H1 (cell line): ENCODE results near the gene ADIPOQ. TPM values are rescaled to one million over a fixed set of nuclear protein-coding genes. Genes with fewer than 3 reads are reported as not detected.

ENCODE experiments used
- CTCF ChIA-PET: fragments of 300-600 bp; sonication (Branson Sonifier 250); formaldehyde crosslinking; loops from one replicate; lab custom pipeline; 2021; ENCODE audit not compliant: partially characterized antibody; lab: Charles Lee
- POLR2A ChIA-PET: fragments of 300-600 bp; sonication (Branson Sonifier 250); formaldehyde crosslinking; loops from one replicate; lab custom pipeline; 2021; ENCODE audit warnings: inconsistent platforms; ENCODE audit not compliant: partially characterized antibody; lab: Charles Lee
- DNase-seq, 2 experiments: peaks; one replicate each; pipeline versions ENCODE4 v3.0.0 to v3.0.0-alpha.2; 2010 to 2022; ENCODE audit warnings: low spot score in 2 of 2, low read depth in 1 of 2, mixed read lengths in 1 of 2
- FAIRE-seq: peaks from 2 replicates; lab custom pipeline; 2011; peaks lifted over from hg19 to GRCh38; lab: Jason Lieb, UNC
- H2AFZ ChIP-seq: 2 replicates; pipeline ENCODE4 v1.8.1; 2012; ENCODE audit warnings: low read length, inconsistent platforms
- H2AK5ac ChIP-seq: 2 replicates; pipeline ENCODE4 v1.6.1; 2013; ENCODE audit warnings: low read depth, low read length
- H2BK120ac ChIP-seq: replicated peaks from 2 replicates; pipeline ENCODE3; 2013; ENCODE audit warnings: low read depth, low read length, inconsistent platforms
- H2BK12ac ChIP-seq: 2 replicates; pipeline ENCODE4 v1.6.1; 2013; ENCODE audit warnings: low read depth, low read length
- H2BK15ac ChIP-seq: 2 replicates; pipeline ENCODE4 v1.6.1; 2013; ENCODE audit warnings: low read length
- H2BK20ac ChIP-seq: 2 replicates; pipeline ENCODE4 v1.6.1; 2013; ENCODE audit warnings: low read length
- H2BK5ac ChIP-seq: 2 replicates; pipeline ENCODE4 v1.6.1; 2013; ENCODE audit warnings: low read depth, low read length
- H3K14ac ChIP-seq: 2 replicates; pipeline ENCODE4 v1.6.1; 2013; ENCODE audit warnings: inconsistent platforms; ENCODE audit not compliant: insufficient read length
- H3K18ac ChIP-seq: 2 replicates; pipeline ENCODE4 v1.6.1; 2013; ENCODE audit warnings: low read length; ENCODE audit errors: extremely low read depth
- H3K23ac ChIP-seq: 2 replicates; pipeline ENCODE4 v1.6.1; 2013; ENCODE audit warnings: inconsistent platforms; ENCODE audit not compliant: insufficient read length
- H3K23me2 ChIP-seq: 2 replicates; pipeline ENCODE4 v1.6.1; 2013; ENCODE audit warnings: low read depth, low read length
- H3K27ac ChIP-seq: 2 replicates; pipeline ENCODE4 v1.6.1; 2011; ENCODE audit warnings: low read depth, low read length, inconsistent platforms
- H3K27me3 ChIP-seq, 4 experiments: replicated peaks in 1 of 4; 1 replicate in 1 of 4; 2 replicates in 3 of 4; pipeline versions ENCODE4 v1.6.1 to v1.8.1; 2011 to 2013; ENCODE audit warnings: low read length in 3 of 4, mild to moderate bottlenecking in 3 of 4, inconsistent platforms in 2 of 4, mixed read lengths in 2 of 4, moderate library complexity in 1 of 4; ENCODE audit not compliant: control insufficient read depth in 3 of 4, insufficient read depth in 3 of 4; ENCODE audit errors: extremely low read depth in 1 of 4
- H3K36me3 ChIP-seq, 4 experiments: 2 replicates each; pipeline versions ENCODE4 v1.6.1 to v1.8.1; 2011 to 2013; ENCODE audit warnings: mild to moderate bottlenecking in 4 of 4, low read length in 3 of 4, moderate library complexity in 2 of 4, control low read depth in 1 of 4, inconsistent platforms in 1 of 4; ENCODE audit not compliant: insufficient read depth in 4 of 4, control insufficient read depth in 2 of 4
- H3K4ac ChIP-seq: replicated peaks from 2 replicates; pipeline ENCODE3; 2013; ENCODE audit warnings: low read length, low read depth, mixed read lengths, inconsistent platforms; ENCODE audit not compliant: insufficient read length
- H3K4me1 ChIP-seq, 4 experiments: replicated peaks in 1 of 4; 1 replicate in 1 of 4; 2 replicates in 3 of 4; pipeline versions ENCODE4 v1.6.1 to v1.8.1; 2011 to 2013; ENCODE audit warnings: low read length in 3 of 4, inconsistent platforms in 2 of 4, mixed read lengths in 1 of 4; ENCODE audit not compliant: insufficient read depth in 4 of 4, control insufficient read depth in 3 of 4
- H3K4me2 ChIP-seq, 2 experiments: 2 replicates each; pipeline versions ENCODE4 v1.6.1 to v1.8.1; 2011 to 2013; ENCODE audit warnings: low read depth in 2 of 2, low read length in 2 of 2, control low read depth in 1 of 2, inconsistent platforms in 1 of 2, mild to moderate bottlenecking in 1 of 2; ENCODE audit not compliant: insufficient read depth in 1 of 2
- H3K4me3 ChIP-seq, 4 experiments: fragments of 200-600, 300-600 bp in 1 of 4; sonication (generic), shearing (Covaris generic), sonication (Bioruptor Twin) in 1 of 4; 2 replicates each; pipeline versions ENCODE4 v1.5.1 to v1.8.1; 2011 to 2016; ENCODE audit warnings: low read length in 4 of 4, low read depth in 3 of 4, control low read depth in 2 of 4, inconsistent platforms in 2 of 4, mild to moderate bottlenecking in 2 of 4, mixed read lengths in 1 of 4, moderate library complexity in 1 of 4; ENCODE audit not compliant: insufficient read depth in 2 of 4; ENCODE audit errors: extremely low read depth in 1 of 4
- H3K56ac ChIP-seq: replicated peaks from 2 replicates; pipeline ENCODE3; 2013; ENCODE audit warnings: low read depth, mild to moderate bottlenecking, mixed read lengths, low read length, inconsistent platforms; ENCODE audit not compliant: insufficient read length
- H3K79me1 ChIP-seq: 2 replicates; pipeline ENCODE4 v1.6.1; 2013; ENCODE audit warnings: low read depth, low read length, control low read depth
- H3K79me2 ChIP-seq, 2 experiments: 2 replicates each; pipeline versions ENCODE4 v1.6.1 to v1.8.1; 2012 to 2013; ENCODE audit warnings: low read length in 2 of 2, mild to moderate bottlenecking in 2 of 2, inconsistent platforms in 1 of 2; ENCODE audit not compliant: insufficient read depth in 2 of 2, control insufficient read depth in 1 of 2
- H3K9ac ChIP-seq, 4 experiments: replicated peaks in 1 of 4; 1 replicate in 1 of 4; 2 replicates in 3 of 4; pipeline versions ENCODE4 v1.6.1 to v1.8.1; 2011 to 2013; ENCODE audit warnings: low read depth in 3 of 4, low read length in 3 of 4, control low read depth in 2 of 4, mild to moderate bottlenecking in 2 of 4, moderate library complexity in 2 of 4, inconsistent platforms in 1 of 4; ENCODE audit errors: extremely low read depth in 1 of 4
- H3K9me3 ChIP-seq, 2 experiments: 2 replicates each; pipeline versions ENCODE4 v1.6.1 to v1.8.1; 2012 to 2013; ENCODE audit warnings: mild to moderate bottlenecking in 2 of 2, moderate library complexity in 2 of 2, control low read depth in 1 of 2, inconsistent platforms in 1 of 2, low read depth in 1 of 2, low read length in 1 of 2, mixed read lengths in 1 of 2; ENCODE audit not compliant: insufficient read depth in 2 of 2
- H4K20me1 ChIP-seq, 2 experiments: replicated peaks in 1 of 2; 2 replicates each; pipeline versions ENCODE3 to v1.8.1; 2011 to 2013; ENCODE audit warnings: inconsistent platforms in 2 of 2, low read length in 2 of 2, mild to moderate bottlenecking in 1 of 2; ENCODE audit not compliant: insufficient read depth in 2 of 2, control insufficient read depth in 1 of 2
- H4K5ac ChIP-seq: 2 replicates; pipeline ENCODE4 v1.6.1; 2013; ENCODE audit warnings: low read length, low read depth, mixed read lengths, inconsistent platforms; ENCODE audit not compliant: insufficient read length
- H4K8ac ChIP-seq: 2 replicates; pipeline ENCODE4 v1.8.0; 2013; ENCODE audit warnings: mild to moderate bottlenecking, moderate library complexity, low read length, inconsistent platforms; ENCODE audit not compliant: insufficient read depth; ENCODE audit errors: extremely low read depth
- H4K91ac ChIP-seq: replicated peaks from 2 replicates; pipeline ENCODE3; 2013; ENCODE audit warnings: low read length, mixed read lengths, inconsistent platforms; ENCODE audit not compliant: insufficient read length
- ATF3 ChIP-seq: IDR thresholded peaks from 2 replicates; pipeline ENCODE4 v1.6.1; 2011; ENCODE audit warnings: low read depth, mild to moderate bottlenecking, low read length; ENCODE audit not compliant: insufficient read depth
- FOSL1 ChIP-seq: IDR thresholded peaks from 2 replicates; pipeline ENCODE4 v1.6.1; 2011; ENCODE audit warnings: mild to moderate bottlenecking, low read depth, low read length, moderate library complexity; ENCODE audit not compliant: insufficient read depth
- NRF1 ChIP-seq: IDR thresholded peaks from 2 replicates; pipeline ENCODE4 v1.6.1; 2011; ENCODE audit warnings: mild to moderate bottlenecking, low read depth, low read length, improper control_type of control experiment
- WGBS, 2 experiments: shearing (Covaris generic) in 1 of 2; methylation state at CpG; one replicate each; pipeline versions ENCODE4 v1.1.6 to v1.1.7; 2013 to 2015; ENCODE audit warnings: low lambda C conversion rate in 2 of 2, mixed read lengths in 2 of 2, inconsistent platforms in 1 of 2, low coverage in 1 of 2, missing lambda C conversion rate in 1 of 2; ENCODE audit not compliant: insufficient replicate concordance in 2 of 2, insufficient coverage in 1 of 2, insufficient read length in 1 of 2; ENCODE audit errors: extremely low coverage in 1 of 2, missing lambda C conversion rate in 1 of 2; 5-methylcytosine and 5-hydroxymethylcytosine counted together
- polyA plus RNA-seq, 7 experiments: library from polyadenylated mRNA; depleted of rRNA in 3 of 7; stranded (reverse) in 5 of 7; unstranded in 2 of 7; fragments of >200 nt in 5 of 7; fragments of 200-250 nt in 2 of 7; gene quantifications; 1 replicate in 5 of 7; 2 replicates in 1 of 7; 4 replicates in 1 of 7; pipeline versions ENCODE4 v1.2.1 to v1.2.3, GENCODE V29; 2011 to 2013; ENCODE audit warnings: missing spikeins in 2 of 7, mixed read lengths in 2 of 7
- total RNA-seq: library from RNA; stranded (reverse); fragmentation: NEBNext Ultra II Directional; extraction: Animal tissue kit (Norgen Biotek cat#: 25700); gene quantifications from 2 replicates; pipeline ENCODE4 v1.2.1, GENCODE V29; 2021

The ADIPOQ gene
- total and polyA plus RNA-seq, 2 of the 8 experiments (the other 6 are each of a cell fraction or from before 2014, with no cell fraction given) = not detected

GRCh38 chr3:186882150-186882524, 39.6 kb downstream of the ADIPOQ start:
- Histone ChIP-seq H2BK20ac (no peak overlapping the region), H4K91ac (no peak overlapping the region), H3K4me1 (peaks cover 0 to 9% (median 7%) of the 10 kb centered on the region in 4 experiments; a peak in 4 of 7 replicates), H2BK120ac (no peak overlapping the region), H3K56ac (no peak overlapping the region), H3K9me3 (no peaks in the 10 kb centered on the region; a peak in 1 of 4 replicates), H4K5ac (no peak overlapping the region), H4K8ac (no peak overlapping the region), H3K14ac (no peak overlapping the region), H3K27me3 (no peaks in the 10 kb centered on the region), H3K23ac (no peak overlapping the region), H3K79me1 (no peaks in the 10 kb centered on the region), H3K4ac (no peak overlapping the region), H2BK5ac (no peak overlapping the region), H2BK12ac (no peak overlapping the region), H4K20me1 (no peaks in the 10 kb centered on the region), H3K36me3 (no peaks in the 10 kb centered on the region), H2BK15ac (no peak overlapping the region), H2AK5ac (no peak overlapping the region), H3K4me2 (no peak overlapping the region), H3K27ac (no peak overlapping the region), H3K18ac (no peak overlapping the region), H3K79me2 (no peaks in the 10 kb centered on the region), H3K4me3 (no peak overlapping the region), H3K23me2 (no peaks in the 10 kb centered on the region; the same call in 1 of the 2 replicates), H2AFZ (no peak overlapping the region), H3K9ac (no peak overlapping the region)
- ChIA-PET CTCF (interaction anchor here (1.0 to 1.4 kb wide), 3 partner anchors 11 to 27 kb away, joined by 3 to 4 read pairs (median 3); no protein-coding TSS in a partner anchor), POLR2A (no interaction called here)
- no peak for DNase-seq
- FAIRE-seq = no peak
- 82% methylated on average over 4 of the region's 4 CpGs; no CpG with 5 or more reads in 1 of the 2 experiments for WGBS, 2 experiments
- TF ChIP-seq FOSL1 (no peak), NRF1 (no peak), ATF3 (no peak)
